NT2/D1 (cell line): ENCODE measurements around the gene TRIM67.

Experiments used
- DNase-seq: peaks from one replicate; pipeline ENCODE4 v3.0.0-alpha.2; 2011; ENCODE audit warnings: low read depth, low spot score
- H3K27me3 ChIP-seq: 2 replicates; pipeline ENCODE4 v1.6.0; 2011; ENCODE audit warnings: mild to moderate bottlenecking; ENCODE audit not compliant: insufficient read length, insufficient read depth
- H3K36me3 ChIP-seq: 2 replicates; pipeline ENCODE4 v1.6.1; 2011; ENCODE audit warnings: mild to moderate bottlenecking, low read length, mixed read lengths; ENCODE audit not compliant: insufficient read depth, insufficient read length
- H3K4me1 ChIP-seq: 2 replicates; pipeline ENCODE4 v1.5.1; 2011; ENCODE audit not compliant: insufficient read depth, insufficient read length
- H3K4me3 ChIP-seq: 2 replicates; pipeline ENCODE4 v1.5.1; 2011; ENCODE audit warnings: low read depth; ENCODE audit not compliant: insufficient read length
- H3K9ac ChIP-seq: 2 replicates; pipeline ENCODE4 v1.6.0; 2011; ENCODE audit warnings: low read depth; ENCODE audit not compliant: insufficient read length
- H3K9me3 ChIP-seq: 2 replicates; pipeline ENCODE4 v1.5.1; 2011; ENCODE audit warnings: mild to moderate bottlenecking, low read length; ENCODE audit not compliant: insufficient read depth
- SUZ12 ChIP-seq: IDR thresholded peaks from 2 replicates; pipeline ENCODE4 v1.6.1; 2011; ENCODE audit not compliant: insufficient read length, insufficient read depth; ENCODE audit errors: extremely low read depth
- YY1 ChIP-seq: IDR thresholded peaks from 2 replicates; pipeline ENCODE4 v1.6.1; 2011; ENCODE audit not compliant: insufficient read length, insufficient read depth
- ZNF274 ChIP-seq: IDR thresholded peaks from 2 replicates; pipeline ENCODE4 v1.6.1; 2011; ENCODE audit warnings: mild to moderate bottlenecking, low read depth, low read length

Gene TRIM67

GRCh38 chr1:231201979-231202633 is 40.2 kb downstream of the TRIM67 start:
- DNase-seq: no peak
- H3K27me3 ChIP-seq: peaks cover 83% of the 10 kb centered on the region
- no peak overlapping the region for H3K9ac ChIP-seq

GRCh38 chr1:231203259-231204057 is 41.6 kb downstream of the TRIM67 start:
- TF ChIP-seq YY1 (no peak), SUZ12 (no peak), ZNF274 (no peak)
- no peak overlapping the region for H3K9ac ChIP-seq
- no peaks in the 10 kb centered on the region for H3K36me3 ChIP-seq
- no peak overlapping the region for H3K4me3 ChIP-seq
- no peak for DNase-seq
- H3K4me1 ChIP-seq: no peaks in the 10 kb centered on the region
- H3K27me3 ChIP-seq: peaks cover 88% of the 10 kb centered on the region
- no peaks in the 10 kb centered on the region for H3K9me3 ChIP-seq

More at GRCh38 chr1:231201979-231202633, 40.2 kb downstream of the TRIM67 start:
- H3K4me3 ChIP-seq: no peak overlapping the region
- H3K4me1 ChIP-seq: no peaks in the 10 kb centered on the region
- TF ChIP-seq ZNF274 (no peak), SUZ12 (no peak), YY1 (no peak)
- H3K36me3 ChIP-seq: no peaks in the 10 kb centered on the region
- H3K9me3 ChIP-seq: no peaks in the 10 kb centered on the region

- H3K27me3 ChIP-seq: peaks cover 84% of the 10 kb centered on the region
- no peak for TF ChIP-seq YY1
- no peak for TF ChIP-seq ZNF274
- no peak for TF ChIP-seq SUZ12
- DNase-seq: no peak
- no peaks in the 10 kb centered on the region for H3K9me3 ChIP-seq
- no peaks in the 10 kb centered on the region for H3K36me3 ChIP-seq
- no peak overlapping the region for H3K9ac ChIP-seq
- H3K4me1 ChIP-seq: peaks cover 5% of the 10 kb centered on the region
- H3K4me3 ChIP-seq: no peak overlapping the region
Measured at GRCh38 chr1:231206856-231207255, 45.0 kb downstream of the TRIM67 start.

GRCh38 chr1:231207437-231207836 is 45.6 kb downstream of the TRIM67 start:
- Histone ChIP-seq H3K4me1 (peaks cover 5% of the 10 kb centered on the region), H3K9me3 (no peaks in the 10 kb centered on the region), H3K36me3 (no peaks in the 10 kb centered on the region), H3K4me3 (no peak overlapping the region), H3K27me3 (peaks cover 78% of the 10 kb centered on the region), H3K9ac (no peak overlapping the region)
- no peak for DNase-seq
- TF ChIP-seq ZNF274: no peak
- TF ChIP-seq YY1: no peak

GRCh38 chr1:231208980-231209379 is 47.1 kb downstream of the TRIM67 start:
- H3K4me1 ChIP-seq: peaks cover 12% of the 10 kb centered on the region
- no peaks in the 10 kb centered on the region for H3K9me3 ChIP-seq
- H3K36me3 ChIP-seq: no peaks in the 10 kb centered on the region
- no peak overlapping the region for H3K4me3 ChIP-seq
- peaks cover 76% of the 10 kb centered on the region for H3K27me3 ChIP-seq
- H3K9ac ChIP-seq: no peak overlapping the region
- DNase-seq: no peak
- TF ChIP-seq YY1 (no peak), SUZ12 (no peak), ZNF274 (no peak)

- H3K9me3 ChIP-seq: no peaks in the 10 kb centered on the region
- H3K9ac ChIP-seq: no peak overlapping the region
- peaks cover 12% of the 10 kb centered on the region for H3K4me1 ChIP-seq
- H3K4me3 ChIP-seq: no peak overlapping the region
- no peak for DNase-seq
- H3K27me3 ChIP-seq: peaks cover 75% of the 10 kb centered on the region
- TF ChIP-seq SUZ12 (no peak), ZNF274 (no peak), YY1 (no peak)
- H3K36me3 ChIP-seq: no peaks in the 10 kb centered on the region
Measured at GRCh38 chr1:231209531-231209930, 47.7 kb downstream of the TRIM67 start.

GRCh38 chr1:231210126-231210525 is 48.3 kb downstream of the TRIM67 start:
- H3K9ac ChIP-seq: no peak overlapping the region
- no peaks in the 10 kb centered on the region for H3K9me3 ChIP-seq
- no peak for DNase-seq
- H3K4me1 ChIP-seq: peaks cover 14% of the 10 kb centered on the region
- no peaks in the 10 kb centered on the region for H3K36me3 ChIP-seq
- no peak overlapping the region for H3K4me3 ChIP-seq
- no peak for TF ChIP-seq SUZ12
- no peak for TF ChIP-seq ZNF274
- no peak for TF ChIP-seq YY1
- peaks cover 75% of the 10 kb centered on the region for H3K27me3 ChIP-seq
